HCT116 (cell line): ENCODE results near the gene ART3. TPM values are rescaled to one million over a fixed set of nuclear protein-coding genes. Genes with fewer than 3 reads are reported as not detected.
A peak's percentile ranks its signal among the peaks of the same experiment; 100 is the strongest.

Experiments
- ATAC-seq: fragments of 200-7000 bp; cut with Tn5 transposase; 2 replicates; pipeline ENCODE4 v1.9.1; 2020; ENCODE audit warnings: mild to moderate bottlenecking, moderate library complexity
- BruUV-seq: library from RNA; stranded (reverse); fragments of 400-500 nt; replicated peaks from 2 replicates; lab custom pipeline; 2021; lab: Mats Ljungman, UMichigan
- CTCF ChIA-PET: fragments of 300-600 bp; sonication (Branson Sonifier 250); formaldehyde crosslinking; loops from one replicate; lab custom pipeline; 2021; ENCODE audit warnings: antibody characterized with exemption; lab: Charles Lee
- POLR2A ChIA-PET: fragments of 300-600, 350-600 bp; sonication (Branson Sonifier 250); formaldehyde crosslinking; loops from one replicate; lab custom pipeline; 2021; ENCODE audit warnings: antibody characterized with exemption; lab: Charles Lee
- RAD21 ChIA-PET, 2 experiments: fragments of 300-600 bp; sonication (Branson Sonifier 250); formaldehyde crosslinking; loops; one replicate each; lab custom pipeline; 2023; ENCODE audit warnings: low total read pairs in 2 of 2; ENCODE audit not compliant: uncharacterized antibody in 2 of 2, unreplicated experiment in 2 of 2, low non-redundant PET in 1 of 2; lab: Charles Lee
- DNase-seq: peaks from one replicate; pipeline ENCODE4 v3.0.0-alpha.2; 2010; ENCODE audit warnings: low read depth, low spot score
- H2AFZ ChIP-seq: fragments of 200-600 bp; shearing (Covaris generic), sonication (generic); 2 replicates; pipeline ENCODE4 v1.6.1; 2017; ENCODE audit warnings: low read depth, mixed run types, mixed read lengths, antibody characterized with exemption, low read length; ENCODE audit not compliant: poor library complexity, severe bottlenecking
- H3K27ac ChIP-seq: 2 replicates; pipeline ENCODE4 v1.5.1; 2012; ENCODE audit warnings: low read depth, low read length
- H3K27me3 ChIP-seq: fragments of 200-600 bp; sonication (generic); 2 replicates; pipeline ENCODE4 v1.6.1; 2016; ENCODE audit warnings: mixed run types, low read length, mixed read lengths; ENCODE audit not compliant: insufficient read depth
- H3K36me3 ChIP-seq, 2 experiments: fragments of 200-500 bp in 1 of 2; fragments of 200-600 bp in 1 of 2; sonication (Bioruptor generic) in 1 of 2; sonication (generic) in 1 of 2; 2 replicates each; pipeline versions ENCODE4 v1.5.1 to v1.6.1; 2014 to 2016; ENCODE audit warnings: low read length in 2 of 2, inconsistent platforms in 1 of 2, mixed read lengths in 1 of 2, mixed run types in 1 of 2; ENCODE audit not compliant: insufficient read depth in 2 of 2, control insufficient read depth in 1 of 2
- H3K4me1 ChIP-seq, 2 experiments: fragments of 200-600 bp in 1 of 2; sonication (generic) in 1 of 2; 2 replicates each; pipeline versions ENCODE4 v1.5.1 to v1.6.1; 2012 to 2017; ENCODE audit warnings: low read length in 2 of 2, inconsistent platforms in 1 of 2, mild to moderate bottlenecking in 1 of 2, mixed read lengths in 1 of 2, mixed run types in 1 of 2, moderate library complexity in 1 of 2; ENCODE audit not compliant: insufficient read depth in 2 of 2, control insufficient read depth in 1 of 2
- H3K4me2 ChIP-seq: fragments of 200-600 bp; sonication (generic); 2 replicates; pipeline ENCODE4 v1.6.1; 2017; ENCODE audit warnings: mixed run types, low read length, mixed read lengths
- H3K4me3 ChIP-seq, 2 experiments: fragments of 200-600 bp in 1 of 2; sonication (generic) in 1 of 2; replicated peaks in 1 of 2; 2 replicates each; pipeline ENCODE4 v1.5.1; 2011 to 2016; ENCODE audit warnings: low read length in 2 of 2, control low read depth in 1 of 2, low read depth in 1 of 2, mild to moderate bottlenecking in 1 of 2, mixed read lengths in 1 of 2, mixed run types in 1 of 2
- H3K79me2 ChIP-seq: fragments of 200-600 bp; sonication (generic); 2 replicates; pipeline ENCODE4 v1.6.1; 2017; ENCODE audit warnings: mild to moderate bottlenecking, mixed run types, low read length, moderate library complexity, mixed read lengths; ENCODE audit not compliant: insufficient read depth
- H3K9ac ChIP-seq: fragments of 200-600 bp; sonication (generic); 2 replicates; pipeline ENCODE4 v1.6.1; 2016; ENCODE audit warnings: low read length, mixed read lengths
- H3K9me2 ChIP-seq: fragments of 200-600 bp; sonication (generic), shearing (Covaris generic); 2 replicates; pipeline ENCODE4 v1.6.1; 2017; ENCODE audit warnings: mixed run types, mild to moderate bottlenecking, moderate library complexity; ENCODE audit not compliant: insufficient read depth
- H3K9me3 ChIP-seq, 2 experiments: fragments of 200-500 bp in 1 of 2; fragments of 200-600 bp in 1 of 2; sonication (Bioruptor generic) in 1 of 2; sonication (generic) in 1 of 2; 2 replicates each; pipeline ENCODE4 v1.6.1; 2014 to 2017; ENCODE audit warnings: low read length in 2 of 2, mixed read lengths in 2 of 2, inconsistent platforms in 1 of 2, low read depth in 1 of 2, mild to moderate bottlenecking in 1 of 2, mixed run types in 1 of 2, moderate library complexity in 1 of 2; ENCODE audit not compliant: control insufficient read depth in 1 of 2, insufficient read depth in 1 of 2
- H4K20me1 ChIP-seq: fragments of 200-600 bp; sonication (generic), shearing (Covaris generic); 2 replicates; pipeline ENCODE4 v1.6.1; 2017; ENCODE audit warnings: mixed run types, mild to moderate bottlenecking, moderate library complexity; ENCODE audit not compliant: insufficient read depth
- ATF3 ChIP-seq: IDR thresholded peaks from 2 replicates; pipeline ENCODE4 v1.6.1; 2012
- CEBPB ChIP-seq: IDR thresholded peaks from 2 replicates; pipeline ENCODE4 v1.6.1; 2012; ENCODE audit warnings: low read depth
- EGR1 ChIP-seq: IDR thresholded peaks from 2 replicates; pipeline ENCODE4 v1.6.1; 2012; ENCODE audit warnings: low read depth
- ELF1 ChIP-seq: IDR thresholded peaks from 2 replicates; pipeline ENCODE4 v1.6.1; 2012; ENCODE audit warnings: low read depth, borderline replicate concordance
- EZH2 ChIP-seq: fragments of 200-600 bp; sonication (generic); IDR thresholded peaks from 2 replicates; pipeline ENCODE4 v1.6.1; 2017; ENCODE audit warnings: antibody characterized with exemption, mixed run types
- EZH2phosphoT487 ChIP-seq: fragments of 200-600 bp; IDR thresholded peaks from 2 replicates; pipeline ENCODE4 v1.6.1; 2018; ENCODE audit warnings: antibody characterized with exemption, borderline replicate concordance
- FOSL1 ChIP-seq: IDR thresholded peaks from 2 replicates; pipeline ENCODE4 v1.6.1; 2012; ENCODE audit warnings: low read depth
- MAX ChIP-seq: IDR thresholded peaks from 2 replicates; pipeline ENCODE4 v1.6.1; 2012
- POLR2A ChIP-seq: IDR thresholded peaks from 2 replicates; pipeline ENCODE4 v1.7.0; 2011; ENCODE audit warnings: borderline replicate concordance; ENCODE audit not compliant: insufficient read depth, insufficient read length; ENCODE audit errors: extremely low read depth
- POLR2AphosphoS5 ChIP-seq: IDR thresholded peaks from 2 replicates; pipeline ENCODE4 v1.6.1; 2011; ENCODE audit warnings: mild to moderate bottlenecking, low read depth, low read length, moderate library complexity
- RAD21 ChIP-seq: IDR thresholded peaks from 2 replicates; pipeline ENCODE4 v1.6.1; 2012; ENCODE audit warnings: low read depth, mild to moderate bottlenecking
- REST ChIP-seq: IDR thresholded peaks from 2 replicates; pipeline ENCODE4 v1.6.1; 2012; ENCODE audit warnings: low read depth
- SIN3A ChIP-seq: IDR thresholded peaks from 2 replicates; pipeline ENCODE4 v1.6.1; 2012; ENCODE audit warnings: low read depth
- SP1 ChIP-seq: IDR thresholded peaks from 2 replicates; pipeline ENCODE4 v1.6.1; 2012; ENCODE audit warnings: low read depth
- SRF ChIP-seq: IDR thresholded peaks from 2 replicates; pipeline ENCODE4 v1.6.1; 2012; ENCODE audit warnings: low read depth
- TCF7L2 ChIP-seq: IDR thresholded peaks from 2 replicates; pipeline ENCODE4 v1.7.0; 2011; ENCODE audit warnings: borderline replicate concordance, inconsistent platforms; ENCODE audit not compliant: insufficient read depth, insufficient read length; ENCODE audit errors: extremely low read depth
- YY1 ChIP-seq: IDR thresholded peaks from 2 replicates; pipeline ENCODE4 v1.6.1; 2011; ENCODE audit warnings: low read length, low read depth, moderate library complexity, mild to moderate bottlenecking; ENCODE audit not compliant: insufficient replicate concordance; ENCODE audit errors: extremely low read depth
- ZBTB33 ChIP-seq: IDR thresholded peaks from 2 replicates; pipeline ENCODE4 v1.6.1; 2011; ENCODE audit warnings: mild to moderate bottlenecking, low read length, moderate library complexity; ENCODE audit not compliant: insufficient replicate concordance; ENCODE audit errors: extremely low read depth
- ZNF274 ChIP-seq: fragments of 200-500 bp; sonication (Bioruptor generic); IDR thresholded peaks from 2 replicates; pipeline ENCODE4 v1.6.1; 2014; ENCODE audit warnings: mild to moderate bottlenecking, low read depth, low read length, inconsistent platforms
- intact Hi-C: fragments of 100-400 bp; cut with micrococcal nuclease; formaldehyde crosslinking; loops from 2 replicates; pipeline ENCODE4 v1.10.0; 2022
- total RNA-seq: library from RNA; stranded (reverse); gene quantifications from one replicate; pipeline ENCODE4 v1.2.1, GENCODE V29; 2021; ENCODE audit not compliant: unreplicated experiment

Gene ART3
- total RNA-seq, 1 experiment from 2014 or later, result not detected

GRCh38 chr4:76087007-76087769 lies 12.7 kb downstream of the ART3 start (continued):
- TF ChIP-seq ZBTB33, result no peak
- TF ChIP-seq ZNF274, result no peak
- TF ChIP-seq YY1, result peak; percentile 81
- TF ChIP-seq CEBPB, result no peak
- no peak for TF ChIP-seq EGR1
- TF ChIP-seq SIN3A, result no peak
- no peak for TF ChIP-seq POLR2AphosphoS5
- TF ChIP-seq POLR2A, result no peak
- no peak for TF ChIP-seq SP1
- TF ChIP-seq EZH2phosphoT487, result no peak
- TF ChIP-seq EZH2, result no peak
- TF ChIP-seq TCF7L2, result no peak
- TF ChIP-seq RAD21, result peak; percentile 80
- TF ChIP-seq SRF, result no peak
- TF ChIP-seq ELF1, result no peak

GRCh38 chr4:76088719-76089118 lies 14.2 kb downstream of the ART3 start:
- Histone ChIP-seq H3K9ac (no peak overlapping the region), H3K9me2 (no peaks in the 10 kb centered on the region), H2AFZ (no peak overlapping the region), H3K4me1 (peaks cover 3 to 11% of the 10 kb centered on the region in 2 experiments; a peak in 3 of 4 replicates), H3K79me2 (no peaks in the 10 kb centered on the region), H3K4me3 (no peak overlapping the region), H4K20me1 (no peaks in the 10 kb centered on the region), H3K27ac (no peak overlapping the region), H3K9me3 (no peaks in the 10 kb centered on the region), H3K4me2 (no peak overlapping the region), H3K27me3 (no peaks in the 10 kb centered on the region), H3K36me3 (no peaks in the 10 kb centered on the region)
- intact Hi-C loops, result no loop called here
- POLR2A ChIA-PET, result no interaction called here
- no peak for DNase-seq
- no peak for TF ChIP-seq MAX
- TF ChIP-seq EZH2, result no peak
- no peak for TF ChIP-seq EZH2phosphoT487
- no peak for TF ChIP-seq EGR1
- no peak for TF ChIP-seq YY1
- TF ChIP-seq REST, result no peak
- no peak for TF ChIP-seq FOSL1
- TF ChIP-seq ZNF274, result no peak
- no peak for TF ChIP-seq ATF3
- TF ChIP-seq POLR2AphosphoS5, result no peak
- CTCF ChIA-PET, result no interaction called here
- BruUV-seq, result no TSS peak
- no peak for ATAC-seq
- RAD21 ChIA-PET, result no interaction called here
